DMS153 treated with DMSO at 0.1 percent for 48 hours (cell line): ENCODE measurements around the gene THAP2.
"Not testable (repeated sequence)": the region's sequence is repeated elsewhere in the genome, so short reads cannot be mapped to it uniquely, and the experiment has no call there.

Experiments used
- DNase-seq: peaks from one replicate; lab custom pipeline; 2025; ENCODE audit not compliant: unreplicated experiment; lab: John Stamatoyannopoulos, UW

THAP2 gene

GRCh38 chr12:71661977-71662530 lies 2.0 kb upstream of the THAP2 start:
- no peak for DNase-seq

- no peak for DNase-seq
Observed at GRCh38 chr12:71662849-71663560, 1.1 kb upstream of the THAP2 start.

GRCh38 chr12:71664411-71665089 lies 449 bp downstream of the THAP2 start:
- peak; percentile 59 for DNase-seq

GRCh38 chr12:71665090-71665463 lies 976 bp downstream of the THAP2 start:
- DNase-seq, result no peak

GRCh38 chr12:71666259-71666658 lies 2.2 kb downstream of the THAP2 start:
- no peak for DNase-seq

- DNase-seq, result no peak
Observed at GRCh38 chr12:71671311-71671710, 7.2 kb downstream of the THAP2 start.

GRCh38 chr12:71671816-71672215 lies 7.7 kb downstream of the THAP2 start:
- no peak for DNase-seq

GRCh38 chr12:71682466-71682865 lies 18.4 kb downstream of the THAP2 start:
- DNase-seq, result no peak

- DNase-seq, result no peak
Observed at GRCh38 chr12:71683633-71684032, 19.5 kb downstream of the THAP2 start.

- no peak for DNase-seq
Observed at GRCh38 chr12:71684081-71684480, 20.0 kb downstream of the THAP2 start.

- DNase-seq, result no peak
Observed at GRCh38 chr12:71685312-71685906, 21.3 kb downstream of the THAP2 start.

- DNase-seq, result peak; percentile 79
Observed at GRCh38 chr12:71685914-71686657, 22.0 kb downstream of the THAP2 start, which contains the start of gene TMEM19. TSS of gene TMEM19 (plus strand) at chr12:71686082. CDS start at chr12:71686681, 599 bp downstream.

- DNase-seq, result no peak
Observed at GRCh38 chr12:71686658-71687025, 22.5 kb downstream of the THAP2 start.

- not testable (repeated sequence) for DNase-seq
Observed at GRCh38 chr12:71687172-71687571, 23.1 kb downstream of the THAP2 start.

- no peak for DNase-seq
Observed at GRCh38 chr12:71688961-71689570, 25.0 kb downstream of the THAP2 start.

- DNase-seq, result no peak
Observed at GRCh38 chr12:71691504-71692129, 27.5 kb downstream of the THAP2 start.

GRCh38 chr12:71693126-71693525 lies 29.0 kb downstream of the THAP2 start:
- DNase-seq, result no peak

GRCh38 chr12:71693651-71694050 lies 29.6 kb downstream of the THAP2 start:
- DNase-seq, result not testable (repeated sequence)

- DNase-seq, result no peak
Observed at GRCh38 chr12:71694099-71694820, 30.2 kb downstream of the THAP2 start.

GRCh38 chr12:71695782-71696181 lies 31.7 kb downstream of the THAP2 start:
- DNase-seq, result no peak
